Type B pancreatic cell (in vitro differentiated cells): ENCODE results near the gene SMS. TPM values are rescaled to one million over a fixed set of nuclear protein-coding genes. Genes with fewer than 3 reads are reported as not detected.

Experiments used
- DNase-seq: peaks from one replicate; pipeline ENCODE4 v3.0.0; 2021; ENCODE audit warnings: mixed read lengths; ENCODE audit not compliant: unreplicated experiment; ENCODE audit errors: extremely low spot score
- H3K27ac Mint-ChIP-seq: 2 replicates; pipeline ENCODE4 v1.8.0; 2021; ENCODE audit warnings: mild to moderate bottlenecking, mixed read lengths
- H3K27me3 Mint-ChIP-seq: 2 replicates; pipeline ENCODE4 v1.8.0; 2021; ENCODE audit warnings: mixed read lengths
- H3K36me3 Mint-ChIP-seq: 2 replicates; pipeline ENCODE4 v1.8.0; 2021; ENCODE audit warnings: mixed read lengths
- H3K4me1 Mint-ChIP-seq: one replicate; pipeline ENCODE4 v1.8.0; 2021; ENCODE audit warnings: mixed read lengths; ENCODE audit not compliant: unreplicated experiment
- H3K4me3 Mint-ChIP-seq: 2 replicates; pipeline ENCODE4 v1.8.0; 2021; ENCODE audit warnings: mild to moderate bottlenecking, mixed read lengths
- H3K9me3 Mint-ChIP-seq: 2 replicates; pipeline ENCODE4 v1.8.0; 2021; ENCODE audit warnings: mixed read lengths
- total RNA-seq: library from RNA; stranded (reverse); gene quantifications from 2 replicates; pipeline ENCODE4 v1.2.1, GENCODE V29; 2021; ENCODE audit warnings: low replicate concordance
- TF ChIP-seq, protein P1 (sequence below): fragments of 200-600 bp; sonication (generic); conservative IDR thresholded peaks from 2 replicates; pipeline ENCODE4 v1.5.0; 2021; ENCODE audit warnings: antibody characterized with exemption, mild to moderate bottlenecking

SMS gene
- total RNA-seq, 1 donor from 2014 or later = 138 TPM

- Mint-ChIP-seq H3K4me1 (peaks cover 15% of the 10 kb centered on the region), H3K4me3 (no peak overlapping the region), H3K9me3 (no peaks in the 10 kb centered on the region), H3K36me3 (peaks cover 47% of the 10 kb centered on the region), H3K27ac (peak overlapping the region; percentile 95), H3K27me3 (no peaks in the 10 kb centered on the region)
- TF ChIP-seq, protein P1, sequence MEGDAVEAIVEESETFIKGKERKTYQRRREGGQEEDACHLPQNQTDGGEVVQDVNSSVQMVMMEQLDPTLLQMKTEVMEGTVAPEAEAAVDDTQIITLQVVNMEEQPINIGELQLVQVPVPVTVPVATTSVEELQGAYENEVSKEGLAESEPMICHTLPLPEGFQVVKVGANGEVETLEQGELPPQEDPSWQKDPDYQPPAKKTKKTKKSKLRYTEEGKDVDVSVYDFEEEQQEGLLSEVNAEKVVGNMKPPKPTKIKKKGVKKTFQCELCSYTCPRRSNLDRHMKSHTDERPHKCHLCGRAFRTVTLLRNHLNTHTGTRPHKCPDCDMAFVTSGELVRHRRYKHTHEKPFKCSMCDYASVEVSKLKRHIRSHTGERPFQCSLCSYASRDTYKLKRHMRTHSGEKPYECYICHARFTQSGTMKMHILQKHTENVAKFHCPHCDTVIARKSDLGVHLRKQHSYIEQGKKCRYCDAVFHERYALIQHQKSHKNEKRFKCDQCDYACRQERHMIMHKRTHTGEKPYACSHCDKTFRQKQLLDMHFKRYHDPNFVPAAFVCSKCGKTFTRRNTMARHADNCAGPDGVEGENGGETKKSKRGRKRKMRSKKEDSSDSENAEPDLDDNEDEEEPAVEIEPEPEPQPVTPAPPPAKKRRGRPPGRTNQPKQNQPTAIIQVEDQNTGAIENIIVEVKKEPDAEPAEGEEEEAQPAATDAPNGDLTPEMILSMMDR = no peak
- DNase-seq = no peak
These were observed 31.5 kb downstream of the SMS start for GRCh38 chrX:21972046-21972445.

- peaks cover 15% of the 10 kb centered on the region for H3K4me1 Mint-ChIP-seq
- H3K27ac Mint-ChIP-seq = peak overlapping the region; percentile 95
- peaks cover 49% of the 10 kb centered on the region for H3K36me3 Mint-ChIP-seq
- H3K4me3 Mint-ChIP-seq = no peak overlapping the region
- TF ChIP-seq, protein P1 = peak; percentile 47
- H3K27me3 Mint-ChIP-seq = no peaks in the 10 kb centered on the region
- DNase-seq = no peak
- no peaks in the 10 kb centered on the region for H3K9me3 Mint-ChIP-seq
These were observed 32.2 kb downstream of the SMS start for GRCh38 chrX:21972721-21973120.

GRCh38 chrX:21973321-21974010 lies 33.0 kb downstream of the SMS start:
- Mint-ChIP-seq H3K9me3 (no peaks in the 10 kb centered on the region), H3K4me1 (peaks cover 15% of the 10 kb centered on the region), H3K27ac (peak overlapping the region; percentile 95), H3K27me3 (no peaks in the 10 kb centered on the region), H3K4me3 (peak overlapping the region; percentile 70), H3K36me3 (peaks cover 54% of the 10 kb centered on the region)
- no peak for DNase-seq
- TF ChIP-seq, protein P1 = no peak

DNA sequence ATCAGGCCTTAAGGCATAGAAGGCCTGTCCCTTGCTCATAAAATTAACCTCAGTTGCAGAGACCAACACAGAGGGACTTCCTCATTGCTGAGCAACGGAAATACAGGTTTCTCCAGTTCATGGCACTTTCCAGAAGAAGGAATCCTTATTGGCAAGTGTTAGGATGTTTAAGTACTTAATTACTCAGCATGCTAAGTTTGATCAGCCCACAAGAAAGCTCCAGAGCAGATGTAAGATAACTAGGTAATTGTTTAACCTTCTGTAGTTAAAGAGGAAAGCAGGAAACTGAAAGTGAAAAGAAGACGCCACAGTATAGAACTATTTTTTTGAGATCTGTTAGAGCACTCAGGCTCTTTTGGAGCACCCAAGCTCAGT lies 33.5 kb downstream of the SMS start:
- H3K9me3 Mint-ChIP-seq = no peaks in the 10 kb centered on the region
- peaks cover 54% of the 10 kb centered on the region for H3K36me3 Mint-ChIP-seq
- peaks cover 15% of the 10 kb centered on the region for H3K4me1 Mint-ChIP-seq
- H3K27me3 Mint-ChIP-seq = no peaks in the 10 kb centered on the region
- DNase-seq = no peak
- TF ChIP-seq, protein P1 = no peak
- H3K27ac Mint-ChIP-seq = peak overlapping the region; percentile 95
- H3K4me3 Mint-ChIP-seq = peak overlapping the region; percentile 70

DNA sequence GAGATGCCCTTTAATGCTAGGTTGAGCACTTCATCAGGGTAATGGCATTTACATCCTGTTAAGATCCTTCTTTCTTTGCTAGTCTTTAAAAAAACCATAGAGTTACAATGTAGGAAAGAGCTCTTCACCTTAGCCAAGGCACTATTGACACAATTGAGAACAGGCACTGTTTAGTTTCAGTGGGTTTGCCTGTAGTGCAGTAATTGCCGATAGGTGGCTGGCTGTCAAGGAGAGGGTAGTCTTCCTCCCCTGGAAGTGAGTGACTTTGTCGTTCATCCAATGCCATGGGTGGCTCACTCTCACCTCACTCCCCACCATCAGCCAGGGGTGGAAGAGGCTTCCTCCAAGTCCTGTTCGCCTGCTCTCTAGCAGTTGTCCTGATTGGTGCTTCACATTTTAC lies 34.7 kb downstream of the SMS start:
- no peak for DNase-seq
- H3K4me3 Mint-ChIP-seq = no peak overlapping the region
- H3K27me3 Mint-ChIP-seq = no peaks in the 10 kb centered on the region
- no peaks in the 10 kb centered on the region for H3K9me3 Mint-ChIP-seq
- H3K4me1 Mint-ChIP-seq = peaks cover 15% of the 10 kb centered on the region
- peaks cover 52% of the 10 kb centered on the region for H3K36me3 Mint-ChIP-seq
- TF ChIP-seq, protein P1 = no peak
- peak overlapping the region; percentile 86 for H3K27ac Mint-ChIP-seq
